Bronchial epithelial cell (primary cell): ENCODE data around the gene CRHR2. TPM values are rescaled to one million over a fixed set of nuclear protein-coding genes. Genes with fewer than 3 reads are reported as not detected.

Experiments used
- DNase-seq: peaks from one replicate; pipeline ENCODE4 v3.0.0-alpha.2; 2010; ENCODE audit warnings: low read depth
- FAIRE-seq: peaks from 2 replicates; lab custom pipeline; 2011; peaks lifted over from hg19 to GRCh38; lab: Jason Lieb, UNC
- H3K27me3 ChIP-seq: 2 replicates; pipeline ENCODE4 v1.5.1; 2011; ENCODE audit warnings: low read length; ENCODE audit not compliant: control insufficient read depth, insufficient read depth
- H3K36me3 ChIP-seq: 2 replicates; pipeline ENCODE4 v1.5.1; 2011; ENCODE audit warnings: low read length; ENCODE audit not compliant: control insufficient read depth, insufficient read depth
- H3K4me3 ChIP-seq: 2 replicates; pipeline ENCODE4 v1.5.1; 2011; ENCODE audit warnings: mild to moderate bottlenecking, low read depth, low read length, control low read depth
- CTCF ChIP-seq: IDR thresholded peaks from 2 replicates; pipeline ENCODE4 v1.5.1; 2011; ENCODE audit warnings: mild to moderate bottlenecking, moderate library complexity, low read length, control low read depth, inconsistent platforms; ENCODE audit not compliant: insufficient read depth, severe bottlenecking
- total RNA-seq: library from RNA; depleted of rRNA; stranded (reverse); fragments of >200 nt; gene quantifications from 2 replicates; pipeline ENCODE4 v1.2.1, GENCODE V29; 2014

CRHR2 gene
- total RNA-seq, 1 donor from 2014 or later: not detected

- Histone ChIP-seq H3K27me3 (peaks cover 2% of the 10 kb centered on the region), H3K36me3 (no peaks in the 10 kb centered on the region), H3K4me3 (no peak overlapping the region)
- DNase-seq (no peak), FAIRE-seq (no peak)
- TF ChIP-seq CTCF: no peak
Observed at GRCh38 chr7:30706908-30707307, 24.7 kb upstream of the CRHR2 start.

- H3K27me3 ChIP-seq: peaks cover 2% of the 10 kb centered on the region
- FAIRE-seq: peak; percentile 7
- DNase-seq: no peak
- no peaks in the 10 kb centered on the region for H3K36me3 ChIP-seq
- no peak overlapping the region for H3K4me3 ChIP-seq
- TF ChIP-seq CTCF: no peak
Observed at GRCh38 chr7:30706316-30706715, 24.1 kb upstream of the CRHR2 start.

- H3K27me3 ChIP-seq: peaks cover 2% of the 10 kb centered on the region
- no peaks in the 10 kb centered on the region for H3K36me3 ChIP-seq
- DNase-seq: no peak
- no peak overlapping the region for H3K4me3 ChIP-seq
- no peak for FAIRE-seq
- TF ChIP-seq CTCF: no peak
Observed at GRCh38 chr7:30705596-30705995, 23.3 kb upstream of the CRHR2 start.

- Histone ChIP-seq H3K27me3 (peaks cover 2% of the 10 kb centered on the region), H3K36me3 (no peaks in the 10 kb centered on the region), H3K4me3 (no peak overlapping the region)
- no peak for TF ChIP-seq CTCF
- FAIRE-seq (no peak), DNase-seq (no peak)
Observed at GRCh38 chr7:30705008-30705407, 22.8 kb upstream of the CRHR2 start.

GRCh38 chr7:30703756-30704155 is 21.5 kb upstream of the CRHR2 start:
- Histone ChIP-seq H3K27me3 (peaks cover 2% of the 10 kb centered on the region), H3K4me3 (no peak overlapping the region), H3K36me3 (no peaks in the 10 kb centered on the region)
- no peak for DNase-seq
- no peak for FAIRE-seq
- TF ChIP-seq CTCF: no peak

- peak; percentile 45 for TF ChIP-seq CTCF
- Histone ChIP-seq H3K4me3 (no peak overlapping the region), H3K27me3 (peaks cover 2% of the 10 kb centered on the region), H3K36me3 (no peaks in the 10 kb centered on the region)
- FAIRE-seq (no peak), DNase-seq (peak; percentile 4)
Observed at GRCh38 chr7:30702200-30702599, 19.9 kb upstream of the CRHR2 start.
